ENCODE data around the gene LASP1NB. TPM values are rescaled to one million over a fixed set of nuclear protein-coding genes. Genes with fewer than 3 reads are reported as not detected.

Gene LASP1NB

Small RNAs within 50 kb of the gene (microRNA-seq; reads per million reads assigned to microRNA genes)
- not detected for gene MIR6779 (ENCODE audit: borderline number of aligned reads, borderline replicate concordance)

Other genes with a start within 250 kb of the LASP1NB start
- 113 and 127 TPM in 2 replicates for gene MLLT6, start 220.3 kb upstream of the LASP1NB start, total RNA-seq (2021)
- gene CISD3, start 195.3 kb upstream of the LASP1NB start, total RNA-seq (2021), result 36.6 and 38.1 TPM in 2 replicates
- gene PCGF2, start 177.3 kb upstream of the LASP1NB start, total RNA-seq (2021), result 26.9 and 43.3 TPM in 2 replicates
- gene PSMB3, start 172.9 kb upstream of the LASP1NB start, total RNA-seq (2021), result 262 and 278 TPM in 2 replicates
- gene PIP4K2B, start 126.1 kb upstream of the LASP1NB start, total RNA-seq (2021), result 40.6 and 47.4 TPM in 2 replicates
- gene CWC25, start 100.3 kb upstream of the LASP1NB start, total RNA-seq (2021), result 13.7 and 13.9 TPM in 2 replicates
- gene RPL23, start 71.9 kb upstream of the LASP1NB start, total RNA-seq (2021), result 1,146 and 1,262 TPM in 2 replicates
- gene LASP1, start 55.6 kb upstream of the LASP1NB start, total RNA-seq (2021), result 220 and 309 TPM in 2 replicates
- not detected in 2 replicates for gene FBXO47, start 41.8 kb downstream of the LASP1NB start, total RNA-seq (2021)
- 2.5 and 2.9 TPM in 2 replicates for gene PLXDC1, start 226.0 kb downstream of the LASP1NB start, total RNA-seq (2021)
- gene ARL5C, start 240.5 kb downstream of the LASP1NB start, total RNA-seq (2021), result not detected in 2 replicates

All from PC-9 (cell line).